Glomerular visceral epithelial cell (primary cell): ENCODE measurements around the gene VPS13D.
A peak's percentile ranks its signal among the peaks of the same experiment; 100 is the strongest.

Experiments used
- DNase-seq: peaks from one replicate; pipeline ENCODE4 v3.0.0-alpha.2; 2016; ENCODE audit errors: extremely low spot score

VPS13D gene

GRCh38 chr1:12230549-12231275 is 882 bp downstream of the VPS13D start:
- peak; percentile 25 for DNase-seq

GRCh38 chr1:12231276-12231595 is 1.4 kb downstream of the VPS13D start:
- DNase-seq: no peak

GRCh38 chr1:12232221-12232620 is 2.4 kb downstream of the VPS13D start:
- no peak for DNase-seq

GRCh38 chr1:12244078-12244477 is 14.2 kb downstream of the VPS13D start:
- no peak for DNase-seq

GRCh38 chr1:12244585-12244984 is 14.8 kb downstream of the VPS13D start:
- no peak for DNase-seq

- no peak for DNase-seq
Observed at GRCh38 chr1:12245116-12245515, 15.3 kb downstream of the VPS13D start.

GRCh38 chr1:12245733-12246132 is 15.9 kb downstream of the VPS13D start:
- no peak for DNase-seq

GRCh38 chr1:12246584-12246983 is 16.8 kb downstream of the VPS13D start:
- DNase-seq: no peak

GRCh38 chr1:12249181-12249580 is 19.4 kb downstream of the VPS13D start:
- no peak for DNase-seq

- DNase-seq: no peak
Observed at GRCh38 chr1:12249748-12250147, 19.9 kb downstream of the VPS13D start.

GRCh38 chr1:12251442-12251841 is 21.6 kb downstream of the VPS13D start:
- DNase-seq: no peak

- no peak for DNase-seq
Observed at GRCh38 chr1:12255913-12256312, 26.1 kb downstream of the VPS13D start.

GRCh38 chr1:12258272-12258671 is 28.4 kb downstream of the VPS13D start:
- no peak for DNase-seq

- DNase-seq: no peak
Observed at GRCh38 chr1:12269351-12269750, 39.5 kb downstream of the VPS13D start.

GRCh38 chr1:12271033-12271432 is 41.2 kb downstream of the VPS13D start:
- no peak for DNase-seq

- no peak for DNase-seq
Observed at GRCh38 chr1:12272770-12273169, 42.9 kb downstream of the VPS13D start.

GRCh38 chr1:12275370-12275769 is 45.5 kb downstream of the VPS13D start:
- DNase-seq: peak; percentile 7

- no peak for DNase-seq
Observed at GRCh38 chr1:12276225-12276624, 46.4 kb downstream of the VPS13D start.

- no peak for DNase-seq
Observed at GRCh38 chr1:12279003-12279402, 49.2 kb downstream of the VPS13D start.

GRCh38 chr1:12279728-12280464 is 50.1 kb downstream of the VPS13D start:
- no peak for DNase-seq

GRCh38 chr1:12282142-12282541 is 52.3 kb downstream of the VPS13D start:
- DNase-seq: no peak

- no peak for DNase-seq
Observed at GRCh38 chr1:12284486-12284885, 54.7 kb downstream of the VPS13D start.

GRCh38 chr1:12285496-12286143 is 55.8 kb downstream of the VPS13D start:
- no peak for DNase-seq
